LoVo (cell line): ENCODE measurements around the gene STARD5.
"Not testable (repeated sequence)": the region's sequence is repeated elsewhere in the genome, so short reads cannot be mapped to it uniquely, and the experiment has no call there.

Experiments
- DNase-seq: peaks from one replicate; pipeline ENCODE4 v3.0.0-alpha.2; 2016; ENCODE audit warnings: low spot score

The STARD5 gene, protein sequence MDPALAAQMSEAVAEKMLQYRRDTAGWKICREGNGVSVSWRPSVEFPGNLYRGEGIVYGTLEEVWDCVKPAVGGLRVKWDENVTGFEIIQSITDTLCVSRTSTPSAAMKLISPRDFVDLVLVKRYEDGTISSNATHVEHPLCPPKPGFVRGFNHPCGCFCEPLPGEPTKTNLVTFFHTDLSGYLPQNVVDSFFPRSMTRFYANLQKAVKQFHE

DNA sequence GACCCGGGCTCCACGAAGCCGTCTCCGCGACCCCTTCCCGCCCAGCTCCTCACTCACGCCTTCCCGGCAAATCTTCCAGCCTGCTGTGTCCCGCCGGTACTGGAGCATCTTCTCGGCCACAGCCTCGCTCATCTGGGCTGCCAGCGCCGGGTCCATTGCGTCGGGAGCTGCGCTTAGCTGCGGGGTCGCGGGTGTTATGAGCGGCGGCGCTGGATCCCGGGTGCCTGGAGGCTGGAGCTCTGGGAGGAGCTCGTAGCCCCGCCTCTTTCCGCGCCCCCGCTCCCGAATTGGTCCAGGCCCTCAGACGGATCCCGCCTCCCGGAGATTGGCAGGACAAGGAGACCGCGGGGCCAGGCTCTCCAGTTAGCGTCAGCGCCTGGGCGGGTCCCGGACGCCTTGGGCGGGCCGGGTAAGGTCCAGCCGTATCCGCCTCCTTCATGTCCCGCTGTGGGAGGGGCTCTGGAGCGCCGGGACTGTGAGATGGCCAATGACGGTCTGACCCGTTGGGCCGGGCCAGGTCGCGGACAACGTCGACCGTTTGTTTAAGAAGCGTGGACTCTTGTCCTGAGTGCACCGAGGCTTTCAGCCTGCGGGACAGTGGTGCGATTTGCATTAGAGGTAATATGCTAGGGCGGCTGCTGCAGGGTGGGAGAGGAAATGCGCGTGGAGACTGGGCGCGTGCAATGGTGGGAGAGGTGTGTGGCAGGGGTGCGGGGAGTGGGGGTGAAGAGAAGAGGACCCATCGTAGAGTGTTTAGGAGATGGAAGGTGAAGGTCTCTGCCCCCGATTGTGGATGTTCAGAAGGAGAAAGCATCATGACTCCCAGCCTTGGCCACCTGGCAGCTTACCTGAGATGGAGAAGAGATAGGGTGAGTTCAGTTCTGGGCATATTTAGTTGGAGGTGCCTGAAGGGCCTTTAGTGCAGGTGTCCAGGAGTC lies at the start of gene STARD5:
Gene STARD5, minus strand, starts transcription at position 198 of the 938 bp plus-strand sequence. Its CDS starts 42 bp downstream, at position 156.
- peak; percentile 99 for DNase-seq

DNA sequence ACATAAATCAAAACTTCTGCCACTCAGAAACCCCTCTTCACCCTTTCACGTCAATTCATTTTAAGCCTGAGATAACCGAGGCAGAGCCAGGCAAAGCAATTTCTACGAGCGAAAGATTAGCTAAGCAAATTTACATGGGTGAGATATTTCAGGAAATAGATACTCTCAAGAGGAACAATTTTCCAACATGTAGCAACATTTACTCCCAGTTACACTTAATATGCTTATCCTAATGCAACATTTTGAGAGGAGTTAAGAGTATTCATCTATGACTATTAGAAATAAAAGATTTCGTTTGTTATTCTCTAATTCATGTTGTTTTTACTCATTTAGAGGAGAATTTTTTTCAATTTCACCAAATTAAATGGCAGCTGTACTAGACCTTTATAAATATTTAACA lies 49.2 kb upstream of the STARD5 start:
- DNase-seq = no peak

DNA sequence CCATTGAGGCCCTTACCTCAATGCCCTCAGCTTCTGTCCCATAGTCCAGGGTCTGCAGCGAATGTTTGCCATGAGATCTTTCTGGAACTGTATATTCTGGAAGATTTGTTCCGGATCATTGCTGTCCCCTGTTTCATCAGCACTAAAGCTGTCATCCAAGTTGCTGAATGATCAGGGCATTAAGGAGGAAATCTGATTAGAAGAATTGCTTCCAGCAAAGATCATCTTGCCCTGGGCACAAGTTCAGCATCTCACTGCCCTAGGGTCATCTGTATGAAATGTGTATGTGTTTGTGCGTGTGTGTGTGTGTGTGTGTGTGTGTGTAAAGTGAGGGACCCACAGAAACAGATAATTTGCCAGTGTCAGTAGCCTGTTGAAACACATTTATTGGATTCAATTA lies 48.6 kb upstream of the STARD5 start:
- no peak for DNase-seq

DNA sequence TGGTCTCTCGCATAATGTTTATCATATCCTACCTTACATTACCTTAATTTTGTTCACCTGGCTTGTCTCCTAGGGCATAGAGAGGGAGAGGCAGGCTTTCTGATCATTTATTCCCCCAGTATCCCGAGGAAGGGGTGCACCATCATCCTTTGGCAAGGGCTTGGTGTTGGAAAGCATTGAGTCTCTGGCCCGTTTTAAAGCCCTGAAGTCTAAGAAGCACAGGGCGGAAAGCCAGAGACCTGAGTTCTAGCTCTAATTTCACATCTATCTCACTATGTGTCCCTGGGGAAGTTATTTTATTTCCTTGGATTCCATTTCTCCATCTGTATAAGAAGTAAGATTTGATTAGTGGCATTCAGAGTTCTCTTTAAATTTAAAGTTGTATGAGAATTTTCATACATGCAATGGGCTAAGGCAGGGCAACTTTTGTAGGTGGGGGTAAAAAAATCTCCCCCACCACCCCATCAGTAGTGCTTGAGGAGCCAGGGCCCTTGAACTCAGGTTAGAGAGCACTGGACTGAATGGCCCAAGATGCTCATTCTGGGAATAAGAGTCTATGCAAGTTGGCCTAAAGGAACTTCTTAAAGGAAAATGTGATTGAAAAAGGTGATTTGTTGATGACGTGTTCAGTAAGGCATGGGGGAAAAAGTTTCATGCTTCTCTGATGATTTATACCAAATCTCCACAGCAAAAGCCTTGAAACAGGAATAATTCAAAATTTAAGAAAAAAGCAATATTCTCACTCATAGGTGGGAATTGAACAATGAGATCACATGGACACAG lies 40.0 kb upstream of the STARD5 start:
- DNase-seq = no peak

DNA sequence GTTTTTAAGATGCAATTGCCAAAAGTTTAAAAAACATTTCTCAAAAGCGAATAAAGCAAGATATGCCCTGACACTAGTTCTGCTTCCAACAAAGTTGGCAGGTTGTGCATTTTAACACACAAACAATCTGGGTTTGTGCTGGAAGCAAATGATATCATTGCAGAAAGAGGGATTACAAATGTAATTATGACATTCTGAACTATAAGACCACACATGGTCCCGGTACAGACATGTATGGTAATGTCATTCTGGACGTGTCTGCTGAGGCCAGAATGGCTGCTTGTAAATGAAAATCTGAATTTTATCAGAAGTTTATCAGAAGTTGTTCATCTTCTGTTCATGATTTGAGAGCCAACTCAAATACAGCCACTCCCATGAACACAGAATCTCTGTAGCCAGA lies 39.3 kb upstream of the STARD5 start:
- DNase-seq = no peak

DNA sequence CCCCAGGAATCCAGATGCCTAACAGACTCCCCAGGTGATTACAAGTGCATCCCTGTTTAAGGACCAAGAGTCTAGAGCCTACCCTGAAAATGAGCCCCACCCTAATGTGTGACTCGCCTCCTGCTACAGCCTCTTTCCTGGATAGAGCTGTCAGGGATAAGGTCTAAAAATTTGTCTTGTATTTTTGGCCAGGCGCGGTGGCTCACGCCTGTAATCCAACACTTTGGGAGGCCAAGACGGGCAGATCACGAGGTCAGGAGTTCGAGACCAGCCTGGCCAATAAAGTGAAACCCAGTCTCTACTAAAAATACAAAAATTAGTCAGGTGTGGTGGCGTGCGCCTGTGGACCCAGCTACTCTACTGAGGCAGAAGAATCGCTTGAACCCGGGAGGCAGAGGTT lies 38.8 kb upstream of the STARD5 start:
- DNase-seq = no peak

DNA sequence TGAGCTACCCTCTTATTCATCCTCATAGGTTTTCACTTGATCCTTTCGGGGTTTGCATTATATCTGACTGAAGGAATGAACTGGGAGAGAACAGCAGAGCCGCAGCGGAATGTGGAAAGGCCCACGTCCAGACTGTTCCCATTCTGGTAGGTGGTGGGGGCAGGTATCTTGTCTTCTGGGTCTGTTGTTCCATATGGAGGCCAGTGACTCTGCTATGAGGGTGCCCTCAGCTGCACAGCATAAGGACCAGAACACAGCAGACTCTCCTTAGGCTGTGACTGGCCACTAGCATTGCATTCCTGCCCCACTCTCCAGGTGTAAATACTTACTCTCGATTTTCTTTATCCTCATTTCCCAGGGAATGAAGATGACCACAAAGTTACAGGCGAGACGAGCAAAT lies 38.0 kb upstream of the STARD5 start:
- DNase-seq = no peak

DNA sequence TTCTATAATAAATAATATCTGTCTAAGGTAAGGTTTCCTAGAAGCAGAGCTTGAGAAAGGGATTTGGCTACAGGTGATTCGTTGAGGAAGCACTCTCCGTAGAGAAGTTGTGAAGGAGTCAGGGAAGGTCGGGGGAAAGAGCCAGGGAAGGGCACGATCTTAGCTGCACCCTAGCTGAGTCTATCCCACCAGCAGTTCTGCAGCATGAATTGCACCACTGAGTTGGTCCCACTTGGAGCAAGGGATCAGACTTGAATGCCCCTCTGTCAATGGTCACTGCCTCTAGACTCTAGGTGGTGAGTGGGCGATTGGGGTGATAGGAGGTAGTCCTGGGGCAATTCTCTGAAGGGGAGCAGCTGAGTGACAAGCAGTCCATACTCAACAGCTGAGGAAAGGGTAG lies 36.5 kb upstream of the STARD5 start:
- no peak for DNase-seq

DNA sequence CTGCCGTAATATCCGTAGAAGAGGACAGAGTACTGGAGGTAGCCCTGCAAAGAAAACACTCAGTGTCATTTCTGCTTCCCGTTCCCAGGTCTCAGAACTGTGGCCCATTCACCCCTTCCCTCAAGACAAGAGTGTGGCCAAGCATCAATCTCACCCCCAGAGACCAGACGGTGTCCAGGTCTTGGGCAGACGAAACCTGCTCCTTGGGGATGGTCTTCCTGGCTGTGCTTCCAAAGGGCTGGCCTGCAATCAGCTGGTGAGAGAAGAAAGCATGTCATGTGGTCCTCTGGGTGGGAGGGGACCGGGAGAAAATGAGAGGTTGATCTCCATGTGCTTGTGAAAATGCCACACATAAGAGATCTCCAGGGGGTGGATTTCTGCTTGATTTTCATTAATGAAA lies 34.3 kb upstream of the STARD5 start:
- DNase-seq = no peak

DNA sequence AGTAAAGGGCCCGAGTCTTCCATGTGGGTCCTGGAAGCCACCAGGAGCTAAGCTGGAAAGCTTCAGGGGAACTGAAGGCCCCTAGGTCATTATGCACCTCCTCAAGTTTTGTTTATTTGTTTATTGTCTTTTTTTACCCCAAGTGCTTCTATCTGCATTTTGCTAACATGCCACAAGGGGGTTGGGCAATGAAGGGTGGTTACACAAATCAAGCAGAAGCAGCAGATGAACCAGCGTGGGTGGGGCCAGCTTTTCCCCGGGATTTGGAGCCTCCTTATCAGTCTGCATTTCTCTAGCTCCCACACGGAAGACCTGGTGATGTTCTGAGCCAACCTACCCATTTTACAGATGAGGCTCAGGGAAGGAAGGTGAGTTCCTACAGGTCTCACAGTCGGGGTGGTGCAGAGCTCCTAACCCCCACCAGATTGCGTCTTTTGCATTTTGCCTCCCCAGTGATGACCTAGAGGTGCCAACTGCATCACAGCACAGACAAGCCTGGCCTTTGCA lies 33.3 kb upstream of the STARD5 start:
- DNase-seq = no peak

DNA sequence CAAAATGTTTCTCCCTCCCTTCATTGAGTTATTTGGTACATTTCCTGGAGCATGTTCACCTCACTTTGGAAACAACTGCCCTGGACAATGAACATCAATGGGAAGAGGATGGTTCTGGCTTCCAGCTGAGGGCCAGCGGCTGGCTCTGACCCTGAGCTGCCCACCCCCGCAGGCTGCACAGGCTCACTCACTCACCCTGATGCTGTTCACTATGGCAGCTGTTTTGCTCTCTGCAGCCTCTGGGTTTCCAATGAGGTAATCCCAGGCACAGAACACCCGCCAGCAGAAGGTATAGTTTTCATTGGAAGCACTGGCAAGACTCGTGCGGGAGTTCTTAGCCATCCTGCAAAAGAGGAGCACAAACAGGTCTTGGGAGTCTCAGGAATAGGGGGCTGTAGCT lies 32.3 kb upstream of the STARD5 start:
- no peak for DNase-seq

DNA sequence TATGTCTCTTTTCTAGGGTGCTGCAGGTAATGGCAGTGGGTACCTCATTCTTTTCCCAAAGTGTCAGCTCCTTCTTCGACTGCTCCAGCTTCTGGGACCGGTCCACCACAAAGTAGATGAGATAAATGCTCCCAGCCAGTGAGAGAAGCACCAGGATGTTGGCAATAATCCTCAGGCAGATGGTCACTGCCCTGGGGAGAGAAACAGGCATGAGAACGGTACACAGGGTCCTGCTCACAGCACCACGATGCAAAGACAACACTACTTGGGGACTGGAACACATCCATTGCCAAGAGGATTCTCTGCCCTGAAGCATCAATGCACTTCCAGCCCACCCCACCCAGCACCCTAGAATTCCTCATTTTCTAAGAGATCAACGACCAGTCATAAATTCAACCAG lies 27.7 kb upstream of the STARD5 start:
- DNase-seq = no peak

DNA sequence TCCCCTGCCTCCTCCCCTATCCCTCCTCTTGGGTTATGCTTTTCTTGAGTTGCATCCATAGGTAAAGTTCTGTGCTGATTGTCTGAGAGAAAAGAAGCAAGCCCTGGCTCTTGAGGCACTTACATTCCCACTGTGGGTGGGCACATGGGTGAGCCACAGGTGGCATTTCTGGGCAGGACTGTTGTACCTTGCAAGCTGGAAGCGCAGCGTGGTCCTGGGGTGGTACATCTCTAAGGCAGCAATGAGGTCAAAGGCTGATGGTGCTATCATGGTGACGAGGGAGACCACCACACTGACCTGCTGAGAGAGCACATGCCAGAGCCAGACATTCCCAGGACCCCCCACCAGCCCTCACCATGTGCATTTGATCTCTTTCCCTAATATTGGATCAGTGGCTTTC lies 25.3 kb upstream of the STARD5 start:
- DNase-seq = no peak

DNA sequence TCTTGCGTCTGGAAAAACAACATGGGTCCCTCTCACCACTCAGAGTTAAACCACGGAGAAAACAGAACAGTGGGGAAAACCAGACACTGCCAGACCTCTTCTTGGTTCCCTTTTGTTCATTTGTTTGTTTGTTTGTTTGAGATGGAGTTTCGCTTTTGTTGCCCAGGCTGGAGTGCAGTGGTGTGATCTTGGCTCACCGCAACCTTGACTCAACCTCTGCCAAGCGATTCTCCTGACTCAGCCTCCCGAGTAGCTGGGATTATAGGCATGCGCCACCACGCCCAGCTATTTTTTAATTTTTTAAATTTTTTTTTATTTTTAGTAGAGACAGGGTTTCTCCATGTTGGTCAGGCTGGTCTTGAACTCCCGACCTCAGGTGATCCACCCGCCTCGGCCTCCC lies 24.8 kb upstream of the STARD5 start:
- not testable (repeated sequence) for DNase-seq

DNA sequence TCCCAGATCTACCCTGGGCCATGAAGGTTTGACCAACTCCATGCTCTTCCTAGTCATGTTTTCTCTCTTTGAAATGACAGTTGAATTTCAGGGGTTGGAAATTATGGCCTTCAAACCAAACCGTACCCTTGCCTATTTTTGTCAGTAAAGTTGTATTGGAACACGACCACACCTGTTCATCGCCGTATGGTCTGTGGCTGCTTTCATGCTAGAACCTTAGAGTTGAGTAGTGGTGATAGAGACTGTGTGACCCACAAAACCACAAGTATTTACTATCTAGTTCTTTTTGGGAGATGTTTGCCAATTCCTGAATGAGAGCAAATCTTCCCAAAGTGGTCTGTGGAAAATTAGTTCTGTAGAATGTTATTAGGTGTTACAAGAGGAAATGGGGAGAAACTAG lies 24.0 kb upstream of the STARD5 start:
- DNase-seq = no peak

DNA sequence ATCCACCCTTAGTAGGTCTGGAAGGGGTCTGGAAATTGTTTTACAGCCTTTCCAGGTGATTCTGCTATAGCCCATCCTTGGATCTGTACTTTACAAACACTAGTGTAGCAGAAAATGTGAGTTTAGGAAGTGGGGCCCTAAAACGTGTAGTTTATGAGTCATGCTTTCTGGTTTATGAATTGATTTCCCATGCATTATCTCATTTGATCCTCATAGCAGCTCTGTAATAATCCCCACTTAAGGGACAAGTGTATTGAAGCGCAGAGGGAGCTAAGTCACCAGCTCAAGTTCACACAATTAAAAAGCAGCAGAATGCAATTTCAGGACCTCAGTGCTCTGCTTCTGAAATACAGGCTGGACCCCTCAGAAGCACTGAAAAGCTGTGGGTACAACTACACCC lies 22.7 kb upstream of the STARD5 start:
- no peak for DNase-seq

DNA sequence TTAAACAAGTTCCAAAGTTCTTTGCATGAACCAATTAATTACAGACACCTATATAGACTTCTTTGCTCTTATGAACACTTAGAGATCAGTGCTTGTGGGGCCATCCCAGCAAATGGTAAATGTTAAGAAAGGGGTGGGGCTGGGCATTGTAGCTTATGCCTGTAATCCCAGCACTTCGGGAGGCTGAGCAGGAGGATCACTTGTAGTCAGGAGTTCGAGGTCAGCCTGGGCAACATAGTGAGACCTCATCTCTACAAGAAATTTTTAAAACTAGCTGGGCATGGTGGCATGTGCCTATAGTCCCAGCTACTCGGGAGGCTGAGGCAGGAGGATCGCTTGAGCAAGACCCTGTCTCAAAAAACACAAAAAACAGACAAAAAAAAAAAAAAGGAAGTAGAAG lies 19.4 kb upstream of the STARD5 start:
- no peak for DNase-seq

DNA sequence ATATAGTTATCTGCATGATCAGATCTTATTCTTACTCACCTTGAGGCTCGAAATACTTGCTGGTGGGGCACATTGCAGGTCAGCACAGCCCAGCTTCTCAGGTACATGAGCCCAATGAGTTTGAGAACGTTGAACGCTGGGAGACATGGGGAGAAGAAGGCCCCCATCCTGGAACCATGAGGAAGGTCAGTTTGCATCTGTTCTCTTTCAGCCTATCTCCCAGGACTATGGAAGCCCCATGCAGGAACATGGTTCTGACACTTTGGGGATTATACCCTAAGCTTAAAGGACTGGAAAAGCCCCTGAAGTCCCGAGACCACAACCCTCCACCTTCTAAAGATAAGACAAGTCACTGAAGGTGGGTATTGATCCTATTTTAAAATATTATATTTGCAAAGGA lies 17.4 kb upstream of the STARD5 start:
- DNase-seq = no peak

DNA sequence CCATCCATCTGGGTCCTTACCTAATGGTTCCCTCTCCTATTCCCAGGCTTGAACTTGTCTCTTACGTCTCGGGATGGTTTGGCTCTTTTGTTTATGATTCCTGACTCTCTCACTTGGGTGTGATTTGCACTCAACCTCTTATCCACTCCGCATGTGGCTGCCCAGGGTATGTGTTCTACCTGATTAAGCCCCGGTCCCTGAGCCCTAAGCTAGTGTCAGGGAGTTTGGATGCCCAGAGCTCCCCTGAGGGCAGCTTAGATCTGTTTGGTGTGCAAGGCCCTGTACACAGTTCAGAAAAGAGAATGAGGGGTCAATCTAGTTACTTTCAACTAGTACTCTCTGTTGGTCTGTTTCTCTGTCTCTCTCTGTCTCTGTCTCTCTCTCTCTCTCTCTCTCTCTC lies 15.9 kb upstream of the STARD5 start:
- no peak for DNase-seq

DNA sequence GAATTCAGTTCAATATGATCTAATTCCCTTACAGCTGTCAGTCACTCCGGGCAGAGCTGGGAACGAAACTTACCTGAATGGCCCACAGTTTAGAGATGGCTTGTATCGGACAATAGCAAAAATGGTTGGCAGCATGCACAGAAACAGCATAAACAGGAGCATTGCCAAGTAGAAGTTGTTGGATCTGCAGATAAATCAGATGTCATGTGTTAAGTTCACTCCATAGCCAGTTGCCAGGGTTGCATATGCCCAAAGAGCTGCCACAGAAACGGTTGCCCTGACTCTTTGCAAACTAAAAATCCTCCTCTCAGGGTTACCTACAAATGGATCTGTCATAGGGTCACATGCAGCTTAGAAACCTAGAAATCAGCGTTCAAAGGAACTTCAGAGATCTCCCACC lies 15.4 kb upstream of the STARD5 start:
- DNase-seq = no peak

DNA sequence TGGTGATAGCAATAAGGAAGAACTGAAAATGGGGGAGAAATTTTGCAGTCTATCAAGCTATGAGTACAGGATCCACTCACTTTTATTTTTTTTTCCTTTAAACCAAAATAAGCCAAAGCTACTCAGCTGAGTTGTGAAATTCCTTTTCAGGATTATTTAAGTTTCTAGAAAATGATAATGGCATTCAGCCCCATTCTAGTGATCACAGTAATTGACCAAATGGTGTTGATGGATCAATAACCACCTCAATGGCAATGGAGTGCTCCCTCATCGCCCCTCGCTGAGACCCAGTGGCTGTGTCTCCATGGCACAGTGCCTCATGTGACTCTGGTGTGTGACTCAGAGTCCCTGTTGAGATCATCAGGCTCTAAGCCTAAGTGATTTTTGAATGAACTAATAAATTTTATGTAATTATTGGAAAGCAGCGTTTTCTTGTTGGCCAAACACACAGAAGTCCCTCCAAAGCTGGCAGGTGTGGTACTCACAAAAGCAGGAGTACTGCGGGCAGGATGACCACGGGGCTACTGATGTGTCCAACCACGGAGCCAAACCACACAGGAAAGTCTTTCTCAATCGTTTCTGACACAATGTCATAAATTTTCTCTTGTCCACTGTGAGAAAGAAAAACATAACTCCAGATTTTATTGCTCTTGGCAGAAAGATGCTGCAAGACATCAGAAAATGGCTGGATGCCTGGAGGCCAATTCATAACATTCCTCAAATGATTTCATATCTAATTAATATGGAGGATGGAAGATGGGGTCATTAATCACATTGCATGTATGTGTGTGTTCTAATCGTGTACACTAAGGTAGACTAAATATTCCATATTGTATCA lies 14.4 kb upstream of the STARD5 start:
- peak; percentile 57 for DNase-seq

DNA sequence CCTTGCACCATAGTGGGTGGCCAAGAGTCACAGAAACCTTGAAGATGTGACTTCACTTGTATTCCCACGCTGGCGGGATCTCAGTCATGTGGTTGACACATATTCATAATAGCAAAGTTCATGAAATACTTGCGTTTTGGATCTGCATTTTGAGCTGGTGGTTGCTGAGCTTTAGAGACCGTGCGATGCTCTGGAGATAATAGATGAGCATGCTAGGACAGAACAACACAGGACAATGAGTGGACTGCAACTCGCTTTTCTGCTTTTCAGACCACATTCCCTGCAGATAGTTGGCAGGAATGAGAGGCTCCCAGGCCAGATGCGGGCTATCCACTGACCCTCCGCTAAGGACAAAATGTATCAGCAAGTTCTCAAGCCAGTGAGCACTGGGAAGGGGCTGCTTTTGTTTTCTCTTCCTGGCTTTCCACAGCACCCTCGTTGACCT lies 13.8 kb upstream of the STARD5 start:
- DNase-seq = no peak
